Endothelial cell (in vitro differentiated cells): ENCODE results near the gene TNIK. TPM values are rescaled to one million over a fixed set of nuclear protein-coding genes. Genes with fewer than 3 reads are reported as not detected.

Experiments used
- DNase-seq: peaks from one replicate; pipeline ENCODE4 v3.0.0; 2021; ENCODE audit warnings: low spot score
- H3K27ac Mint-ChIP-seq: one replicate; pipeline ENCODE4 v1.8.0; 2021; ENCODE audit warnings: mixed read lengths, inconsistent platforms; ENCODE audit not compliant: unreplicated experiment
- H3K27me3 Mint-ChIP-seq: one replicate; pipeline ENCODE4 v1.8.0; 2021; ENCODE audit warnings: mild to moderate bottlenecking, moderate library complexity, mixed read lengths, inconsistent platforms; ENCODE audit not compliant: unreplicated experiment
- H3K36me3 Mint-ChIP-seq: one replicate; pipeline ENCODE4 v1.8.0; 2021; ENCODE audit warnings: mild to moderate bottlenecking, low read depth, mixed read lengths, inconsistent platforms; ENCODE audit not compliant: unreplicated experiment
- H3K4me1 Mint-ChIP-seq: one replicate; pipeline ENCODE4 v1.8.0; 2021; ENCODE audit warnings: mild to moderate bottlenecking, mixed read lengths, inconsistent platforms; ENCODE audit not compliant: unreplicated experiment
- H3K4me3 Mint-ChIP-seq: one replicate; pipeline ENCODE4 v1.8.0; 2021; ENCODE audit warnings: mild to moderate bottlenecking, mixed read lengths, inconsistent platforms; ENCODE audit not compliant: unreplicated experiment
- H3K9me3 Mint-ChIP-seq: one replicate; pipeline ENCODE4 v1.8.0; 2021; ENCODE audit warnings: mixed read lengths, inconsistent platforms; ENCODE audit not compliant: unreplicated experiment
- total RNA-seq: library from RNA; stranded (reverse); fragmentation: NEBNext Ultra II Directional; extraction: Animal tissue kit (Norgen Biotek cat#: 25700); gene quantifications from one replicate; pipeline ENCODE4 v1.2.1, GENCODE V29; 2021; ENCODE audit not compliant: unreplicated experiment
- TF ChIP-seq, protein P1 (sequence below): fragments of 200-600 bp; sonication (generic); IDR thresholded peaks from one replicate; pipeline ENCODE4 v1.5.0; 2021; ENCODE audit warnings: antibody characterized with exemption; ENCODE audit not compliant: unreplicated experiment

The TNIK gene
- total RNA-seq, 1 donor from 2014 or later: 67.0 TPM

DNA sequence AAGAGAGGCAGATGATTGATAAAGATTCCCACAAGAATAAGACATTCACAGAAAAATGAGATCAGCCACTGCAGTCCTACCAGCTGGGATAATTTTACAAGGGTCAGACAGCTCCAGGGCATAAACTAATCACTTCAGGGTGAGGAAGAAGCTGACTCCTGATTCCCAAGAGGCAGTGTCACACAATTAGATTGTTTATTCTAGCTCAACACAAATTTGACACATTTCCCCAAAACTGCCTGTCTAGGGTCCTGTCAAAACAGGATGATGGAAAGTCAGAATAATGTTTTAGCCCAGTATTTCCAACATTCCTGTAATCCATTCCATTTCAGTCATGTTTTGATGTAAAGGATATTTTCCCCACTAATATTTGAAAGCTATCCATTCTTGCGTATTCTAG, 110.8 kb downstream of the TNIK start:
- peak overlapping the region; percentile 16 for H3K27ac Mint-ChIP-seq
- TF ChIP-seq, protein P1, sequence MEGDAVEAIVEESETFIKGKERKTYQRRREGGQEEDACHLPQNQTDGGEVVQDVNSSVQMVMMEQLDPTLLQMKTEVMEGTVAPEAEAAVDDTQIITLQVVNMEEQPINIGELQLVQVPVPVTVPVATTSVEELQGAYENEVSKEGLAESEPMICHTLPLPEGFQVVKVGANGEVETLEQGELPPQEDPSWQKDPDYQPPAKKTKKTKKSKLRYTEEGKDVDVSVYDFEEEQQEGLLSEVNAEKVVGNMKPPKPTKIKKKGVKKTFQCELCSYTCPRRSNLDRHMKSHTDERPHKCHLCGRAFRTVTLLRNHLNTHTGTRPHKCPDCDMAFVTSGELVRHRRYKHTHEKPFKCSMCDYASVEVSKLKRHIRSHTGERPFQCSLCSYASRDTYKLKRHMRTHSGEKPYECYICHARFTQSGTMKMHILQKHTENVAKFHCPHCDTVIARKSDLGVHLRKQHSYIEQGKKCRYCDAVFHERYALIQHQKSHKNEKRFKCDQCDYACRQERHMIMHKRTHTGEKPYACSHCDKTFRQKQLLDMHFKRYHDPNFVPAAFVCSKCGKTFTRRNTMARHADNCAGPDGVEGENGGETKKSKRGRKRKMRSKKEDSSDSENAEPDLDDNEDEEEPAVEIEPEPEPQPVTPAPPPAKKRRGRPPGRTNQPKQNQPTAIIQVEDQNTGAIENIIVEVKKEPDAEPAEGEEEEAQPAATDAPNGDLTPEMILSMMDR: no peak
- peaks cover 29% of the 10 kb centered on the region for H3K4me1 Mint-ChIP-seq
- H3K4me3 Mint-ChIP-seq: no peak overlapping the region
- no peaks in the 10 kb centered on the region for H3K9me3 Mint-ChIP-seq
- peaks cover 9% of the 10 kb centered on the region for H3K36me3 Mint-ChIP-seq
- DNase-seq: no peak
- peaks cover 4% of the 10 kb centered on the region for H3K27me3 Mint-ChIP-seq

DNA sequence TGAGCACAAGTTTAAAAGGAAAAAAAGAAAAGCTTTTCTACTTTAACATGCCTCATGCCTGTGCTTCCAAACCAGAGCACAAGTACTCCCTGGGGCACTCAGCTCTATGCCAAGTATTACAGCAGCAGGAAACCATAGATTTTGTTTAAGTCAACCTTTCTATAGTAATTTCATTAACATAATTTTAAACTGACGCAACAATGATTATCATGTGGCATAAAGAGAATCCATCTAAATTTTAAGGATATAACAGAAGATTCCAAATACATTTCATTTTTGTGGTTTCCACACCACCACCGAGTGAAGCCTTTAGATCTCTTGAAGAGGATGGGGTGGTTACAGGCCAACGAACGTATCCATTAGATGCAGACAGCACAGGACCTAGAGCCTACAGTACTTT, 112.1 kb downstream of the TNIK start:
- Mint-ChIP-seq H3K9me3 (no peaks in the 10 kb centered on the region), H3K27ac (no peak overlapping the region), H3K27me3 (peaks cover 4% of the 10 kb centered on the region), H3K4me1 (peaks cover 29% of the 10 kb centered on the region), H3K4me3 (no peak overlapping the region), H3K36me3 (peaks cover 9% of the 10 kb centered on the region)
- DNase-seq: no peak
- TF ChIP-seq, protein P1: no peak

DNA sequence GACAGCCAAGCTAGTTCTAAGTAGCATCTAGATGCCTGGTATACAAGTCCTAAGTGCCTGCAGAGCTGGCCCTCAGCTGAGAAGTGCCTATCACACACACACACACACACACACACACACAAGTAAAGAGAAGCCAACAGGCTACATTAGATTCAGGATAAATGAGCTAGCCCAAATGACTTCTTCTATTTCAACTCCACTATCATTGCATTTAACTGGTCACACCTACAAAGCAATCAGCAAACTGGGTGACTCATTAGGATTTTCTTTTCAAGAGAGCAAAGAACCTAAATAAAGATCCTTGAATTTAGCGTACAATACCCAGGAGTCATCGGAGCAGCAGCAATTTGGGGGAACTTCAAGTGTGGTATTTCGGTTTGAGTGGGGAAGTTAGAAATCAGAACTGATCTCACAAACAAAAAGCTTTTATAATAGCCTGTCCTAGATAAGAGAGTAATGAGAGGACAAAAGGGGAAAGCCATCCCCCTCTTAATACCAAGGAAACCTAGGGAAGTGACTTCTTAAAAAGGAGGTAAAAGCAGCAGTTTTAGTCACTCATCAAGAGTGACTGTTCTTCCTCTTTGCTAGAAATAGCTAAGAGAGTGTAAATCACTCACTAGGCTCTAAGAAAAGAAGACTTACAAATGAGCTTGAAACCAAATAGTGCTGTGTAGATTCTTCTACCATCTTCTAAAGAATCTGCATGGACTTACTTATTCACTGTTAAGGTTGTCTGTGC, 112.7 kb downstream of the TNIK start:
- H3K36me3 Mint-ChIP-seq: peaks cover 13% of the 10 kb centered on the region
- H3K27ac Mint-ChIP-seq: no peak overlapping the region
- no peak overlapping the region for H3K4me3 Mint-ChIP-seq
- DNase-seq: no peak
- H3K27me3 Mint-ChIP-seq: peaks cover 4% of the 10 kb centered on the region
- TF ChIP-seq, protein P1: no peak
- no peaks in the 10 kb centered on the region for H3K9me3 Mint-ChIP-seq
- peaks cover 29% of the 10 kb centered on the region for H3K4me1 Mint-ChIP-seq

DNA sequence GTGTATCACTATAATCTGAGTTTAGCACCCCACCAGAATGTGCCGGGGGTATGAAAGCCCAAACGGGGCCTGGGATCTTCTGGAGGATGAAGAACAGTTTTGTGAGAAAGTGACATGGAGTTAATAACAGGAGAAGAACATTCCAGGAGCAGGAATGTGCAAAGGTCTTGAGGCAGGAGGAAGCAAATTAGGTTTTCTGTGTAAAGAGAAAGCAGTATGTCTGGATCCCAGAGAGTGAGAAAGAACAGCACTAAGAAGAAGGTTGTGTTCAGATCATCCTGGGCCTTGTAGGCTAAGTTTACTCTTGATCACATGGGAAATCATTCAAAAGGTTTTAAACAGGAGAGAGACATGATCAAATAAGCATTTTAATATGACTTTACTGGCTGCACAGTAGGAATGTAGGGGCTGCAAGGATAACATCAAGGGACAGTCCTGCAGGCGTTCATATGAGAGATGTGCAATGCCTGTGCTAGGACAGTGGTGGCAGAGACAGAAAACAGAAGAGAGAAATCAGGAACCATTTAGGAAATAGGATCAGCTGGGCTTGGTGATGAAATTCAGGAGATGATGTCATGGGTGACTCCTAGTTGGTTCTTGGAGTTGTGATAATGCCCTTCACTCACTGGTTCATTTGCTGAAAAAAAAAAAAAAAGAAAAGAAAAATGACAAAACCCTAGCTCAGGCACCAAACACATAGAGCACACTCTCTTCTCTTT, 113.5 kb downstream of the TNIK start:
- Mint-ChIP-seq H3K27me3 (peaks cover 4% of the 10 kb centered on the region), H3K4me3 (no peak overlapping the region), H3K4me1 (peaks cover 29% of the 10 kb centered on the region), H3K9me3 (no peaks in the 10 kb centered on the region), H3K36me3 (peaks cover 13% of the 10 kb centered on the region), H3K27ac (no peak overlapping the region)
- TF ChIP-seq, protein P1: no peak
- DNase-seq: no peak

DNA sequence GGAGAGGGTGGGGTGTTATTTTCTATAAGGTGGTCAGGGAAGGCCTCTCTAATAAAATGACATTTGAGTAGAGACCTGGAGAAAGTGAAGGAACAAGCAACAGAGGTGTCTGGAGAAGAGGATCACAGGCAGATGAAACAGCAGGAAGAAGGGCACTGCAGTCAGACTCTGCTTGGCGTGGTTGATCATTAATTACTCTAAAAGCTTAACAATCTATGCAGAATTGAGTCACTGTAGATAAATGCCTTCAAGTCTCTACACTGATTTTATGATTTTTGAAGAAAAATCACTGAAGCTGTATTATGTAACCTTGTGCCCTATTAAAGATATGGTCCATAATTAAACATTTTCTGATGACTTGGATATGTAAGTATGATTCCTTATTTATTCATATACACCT, 114.2 kb downstream of the TNIK start:
- Mint-ChIP-seq H3K4me1 (peaks cover 29% of the 10 kb centered on the region), H3K27ac (no peak overlapping the region), H3K36me3 (peaks cover 13% of the 10 kb centered on the region), H3K27me3 (peaks cover 4% of the 10 kb centered on the region), H3K9me3 (no peaks in the 10 kb centered on the region), H3K4me3 (no peak overlapping the region)
- no peak for DNase-seq
- TF ChIP-seq, protein P1: no peak
